Measurements from ENCODE around the gene MYH3. TPM values are rescaled to one million over a fixed set of nuclear protein-coding genes. Genes with fewer than 3 reads are reported as not detected.

MYH3 gene
- total RNA-seq: 0.10 and 0.65 TPM in 2 replicates

GRCh38 chr17:10657148-10657547 is at the start of gene MYH3:
TSS of gene MYH3 (minus strand) at chr17:10657309. CDS start at chr17:10655064, 2,245 bp downstream.

GRCh38 chr17:10697092-10698081 is 40.3 kb upstream of the MYH3 start, which contains the start of the genes ADPRM and SCO1:
TSS of gene ADPRM (plus strand) at chr17:10697594. CDS start at chr17:10704927, 7,333 bp downstream.
TSS of gene SCO1 (minus strand) at chr17:10697533. CDS start at chr17:10697507, 26 bp downstream.

Other genes with a start within 250 kb of the MYH3 start
- not detected in 2 replicates for gene MYH8, start 235.4 kb downstream of the MYH3 start, total RNA-seq
- not detected in 2 replicates for gene MYH4, start 187.8 kb downstream of the MYH3 start, total RNA-seq
- not detected in 2 replicates for gene MYH1, start 138.8 kb downstream of the MYH3 start, total RNA-seq
- gene MYH2, start 107.7 kb downstream of the MYH3 start, total RNA-seq: not detected in 2 replicates
- 19.4 and 20.9 TPM in 2 replicates for gene SCO1, start 40.2 kb upstream of the MYH3 start, total RNA-seq
- gene ADPRM, start 40.3 kb upstream of the MYH3 start, total RNA-seq: 9.1 and 12.7 TPM in 2 replicates
- gene TMEM220, start 72.7 kb upstream of the MYH3 start, total RNA-seq: 1.2 and 4.2 TPM in 2 replicates
- gene TMEM238L, start 146.8 kb upstream of the MYH3 start, total RNA-seq: not detected in 2 replicates
- not detected in 2 replicates for gene PIRT, start 180.8 kb upstream of the MYH3 start, total RNA-seq